A673 (cell line): ENCODE measurements around the gene MTURN.

ENCODE experiments used
- CTCF ChIP-seq: fragments of 300-800, 200-600 bp; sonication (generic); conservative IDR thresholded peaks from 2 replicates; pipeline ENCODE4 v1.5.1; 2017; ENCODE audit warnings: low read depth, mild to moderate bottlenecking, antibody characterized with exemption, low read length, moderate library complexity, mixed read lengths
- EZH2 ChIP-seq: fragments of 200-600 bp; sonication (generic); IDR thresholded peaks from 2 replicates; pipeline ENCODE4 v1.6.1; 2017; ENCODE audit warnings: borderline replicate concordance, low read depth, mild to moderate bottlenecking, mixed read lengths, antibody characterized with exemption, low read length; ENCODE audit not compliant: poor library complexity, severe bottlenecking

- no peak for TF ChIP-seq CTCF
- TF ChIP-seq EZH2: no peak
Observed at GRCh38 chr7:30087371-30087770, 47.4 kb upstream of the MTURN start.
